ENCODE measurements around the gene INSYN1.

- TF ChIP-seq, protein P1, sequence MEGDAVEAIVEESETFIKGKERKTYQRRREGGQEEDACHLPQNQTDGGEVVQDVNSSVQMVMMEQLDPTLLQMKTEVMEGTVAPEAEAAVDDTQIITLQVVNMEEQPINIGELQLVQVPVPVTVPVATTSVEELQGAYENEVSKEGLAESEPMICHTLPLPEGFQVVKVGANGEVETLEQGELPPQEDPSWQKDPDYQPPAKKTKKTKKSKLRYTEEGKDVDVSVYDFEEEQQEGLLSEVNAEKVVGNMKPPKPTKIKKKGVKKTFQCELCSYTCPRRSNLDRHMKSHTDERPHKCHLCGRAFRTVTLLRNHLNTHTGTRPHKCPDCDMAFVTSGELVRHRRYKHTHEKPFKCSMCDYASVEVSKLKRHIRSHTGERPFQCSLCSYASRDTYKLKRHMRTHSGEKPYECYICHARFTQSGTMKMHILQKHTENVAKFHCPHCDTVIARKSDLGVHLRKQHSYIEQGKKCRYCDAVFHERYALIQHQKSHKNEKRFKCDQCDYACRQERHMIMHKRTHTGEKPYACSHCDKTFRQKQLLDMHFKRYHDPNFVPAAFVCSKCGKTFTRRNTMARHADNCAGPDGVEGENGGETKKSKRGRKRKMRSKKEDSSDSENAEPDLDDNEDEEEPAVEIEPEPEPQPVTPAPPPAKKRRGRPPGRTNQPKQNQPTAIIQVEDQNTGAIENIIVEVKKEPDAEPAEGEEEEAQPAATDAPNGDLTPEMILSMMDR (IDR thresholded peaks at IDR 0.05): no peak
- TF ChIP-seq POLR2A (IDR thresholded peaks at IDR 0.05): no peak
Observed at GRCh38 chr15:73773428-73773827, 20.3 kb upstream of the INSYN1 start.
